Left ventricle myocardium inferior (tissue), 1 donor: ENCODE measurements around the gene TUBAL3. TPM values are rescaled to one million over a fixed set of nuclear protein-coding genes. Genes with fewer than 3 reads are reported as not detected.

Source experiments
- DNase-seq: peaks from one replicate; pipeline ENCODE4 v3.0.0-alpha.2; 2020
- H3K27ac ChIP-seq: fragments of 200-600 bp; replicated peaks from 2 replicates; pipeline ENCODE4 v1.8.0; 2021
- H3K27me3 ChIP-seq: fragments of 200-600 bp; 2 replicates; pipeline ENCODE4 v1.8.0; 2021; ENCODE audit warnings: low read depth
- H3K36me3 ChIP-seq: fragments of 200-600 bp; 2 replicates; pipeline ENCODE4 v1.8.0; 2021
- H3K4me1 ChIP-seq: fragments of 200-600 bp; 2 replicates; pipeline ENCODE4 v1.8.0; 2021
- H3K4me3 ChIP-seq: fragments of 200-600 bp; 2 replicates; pipeline ENCODE4 v1.8.0; 2021; ENCODE audit warnings: mild to moderate bottlenecking, moderate library complexity
- H3K9me3 ChIP-seq: fragments of 200-600 bp; replicated peaks from 2 replicates; pipeline ENCODE4 v1.8.0; 2021
- intact Hi-C: fragments of 100-400 bp; cut with micrococcal nuclease; formaldehyde crosslinking; loops from one replicate; pipeline ENCODE4 v1.11.0; 2022
- long read RNA-seq: library from polyadenylated mRNA; unstranded; transcript quantifications from one replicate; pipeline ENCODE4 v2.0.0, GENCODE V29; 2021
- total RNA-seq: library from RNA; stranded (reverse); fragmentation: NEBNext Ultra II Directional; extraction: Animal tissue kit (Norgen Biotek cat#: 25700); gene quantifications from one replicate; pipeline ENCODE4 v1.2.1, GENCODE V29; 2021
- TF ChIP-seq, protein P1 (sequence below): fragments of 200-600 bp; IDR thresholded peaks from 2 replicates; pipeline ENCODE4 v1.8.0; 2021; ENCODE audit warnings: antibody characterized with exemption, mild to moderate bottlenecking, borderline replicate concordance
- donor health status: DM: no; HTN: yes; CAD: no; lungs with severe emphysema.

The TUBAL3 gene
- 0.36 TPM for total RNA-seq
- long read RNA-seq = 0 reads

DNA sequence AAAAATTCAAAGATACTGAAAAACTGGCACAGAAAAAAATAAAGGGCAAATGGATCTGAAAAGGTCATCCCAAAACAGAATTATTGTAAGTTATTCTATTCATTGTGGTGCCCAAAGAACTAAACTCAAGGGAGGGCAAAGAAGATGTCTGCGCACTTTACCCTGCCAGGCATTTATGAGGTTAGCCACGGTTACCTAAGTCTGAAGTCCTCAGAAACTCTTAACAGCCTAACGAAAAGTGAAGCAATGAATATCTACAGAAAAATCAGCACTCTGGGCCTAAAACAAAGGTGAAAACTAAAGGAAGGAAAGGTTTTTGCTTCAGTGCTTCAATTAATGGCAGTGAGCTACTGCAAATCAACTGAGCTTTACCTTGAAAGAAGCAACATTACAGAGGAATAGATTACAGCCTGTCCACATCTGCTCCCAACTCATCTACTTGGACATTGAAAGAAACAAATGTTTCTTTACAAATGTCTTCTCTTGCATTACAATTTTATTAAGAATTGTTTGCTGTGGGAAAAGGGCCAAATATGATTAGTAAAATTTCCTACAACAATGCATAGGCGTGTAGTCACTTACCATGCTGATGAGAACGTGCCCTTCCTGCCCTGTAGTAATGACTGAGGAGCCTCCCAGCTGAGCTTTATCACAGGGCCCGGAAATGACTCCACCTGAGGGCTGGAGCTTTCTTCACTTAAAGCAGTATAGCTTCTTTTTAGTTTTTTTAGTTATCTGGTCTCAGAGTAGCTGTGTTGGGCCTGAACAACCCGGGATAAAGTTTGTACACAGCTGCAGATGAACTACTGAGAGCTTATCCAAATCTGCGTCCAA lies at the start of gene TUBAL3:
TUBAL3 (minus strand) TSS at position 621 of the 834 bp plus-strand sequence; CDS start at position 585, 36 bp downstream.
- peak within 1 kb of the TSS; percentile 42 for H3K4me3 ChIP-seq
- H3K27ac ChIP-seq = peak within 1 kb of the TSS; percentile 71
- intact Hi-C loops = no loop called here
- peaks cover 6% of the 10 kb centered on the region for H3K4me1 ChIP-seq
- H3K9me3 ChIP-seq = no peaks in the 10 kb centered on the region
- TF ChIP-seq, protein P1, sequence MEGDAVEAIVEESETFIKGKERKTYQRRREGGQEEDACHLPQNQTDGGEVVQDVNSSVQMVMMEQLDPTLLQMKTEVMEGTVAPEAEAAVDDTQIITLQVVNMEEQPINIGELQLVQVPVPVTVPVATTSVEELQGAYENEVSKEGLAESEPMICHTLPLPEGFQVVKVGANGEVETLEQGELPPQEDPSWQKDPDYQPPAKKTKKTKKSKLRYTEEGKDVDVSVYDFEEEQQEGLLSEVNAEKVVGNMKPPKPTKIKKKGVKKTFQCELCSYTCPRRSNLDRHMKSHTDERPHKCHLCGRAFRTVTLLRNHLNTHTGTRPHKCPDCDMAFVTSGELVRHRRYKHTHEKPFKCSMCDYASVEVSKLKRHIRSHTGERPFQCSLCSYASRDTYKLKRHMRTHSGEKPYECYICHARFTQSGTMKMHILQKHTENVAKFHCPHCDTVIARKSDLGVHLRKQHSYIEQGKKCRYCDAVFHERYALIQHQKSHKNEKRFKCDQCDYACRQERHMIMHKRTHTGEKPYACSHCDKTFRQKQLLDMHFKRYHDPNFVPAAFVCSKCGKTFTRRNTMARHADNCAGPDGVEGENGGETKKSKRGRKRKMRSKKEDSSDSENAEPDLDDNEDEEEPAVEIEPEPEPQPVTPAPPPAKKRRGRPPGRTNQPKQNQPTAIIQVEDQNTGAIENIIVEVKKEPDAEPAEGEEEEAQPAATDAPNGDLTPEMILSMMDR = no peak
- no peak for DNase-seq
- H3K27me3 ChIP-seq = no peaks in the 10 kb centered on the region
- H3K36me3 ChIP-seq = no peaks in the 10 kb centered on the region

DNA sequence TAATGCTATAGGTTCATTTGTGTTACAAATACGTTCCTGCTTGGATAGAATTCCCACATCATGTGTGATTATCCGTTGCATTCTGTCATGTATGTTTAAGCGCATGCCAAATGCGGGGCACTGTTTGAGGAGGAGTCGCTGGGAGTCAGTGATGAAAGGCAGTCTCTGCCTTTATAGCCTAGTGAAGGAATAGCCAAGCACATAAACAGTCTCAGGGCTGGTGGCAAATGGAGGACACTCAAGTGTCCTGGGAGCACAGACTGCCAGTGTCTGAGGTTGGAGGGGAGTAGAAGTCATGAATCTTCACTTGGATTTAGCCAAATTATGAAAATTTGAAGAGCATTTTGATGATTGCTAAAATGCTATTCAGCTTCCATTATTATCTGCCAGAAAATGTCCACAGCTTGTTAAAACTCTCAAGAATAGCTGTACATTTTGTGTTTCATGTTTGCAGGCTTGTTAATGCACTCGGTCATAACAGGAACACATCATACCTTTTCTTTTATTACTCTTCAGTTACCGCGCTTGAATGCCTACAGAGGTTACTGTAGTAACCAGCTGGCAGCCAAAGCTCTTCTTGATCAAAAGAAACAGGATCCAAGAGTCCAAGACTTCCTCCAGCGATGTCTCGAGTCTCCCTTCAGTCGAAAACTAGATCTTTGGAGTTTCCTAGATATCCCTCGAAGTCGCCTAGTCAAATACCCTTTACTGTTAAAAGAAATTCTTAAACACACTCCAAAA lies 49.3 kb upstream of the TUBAL3 start:
- H3K27me3 ChIP-seq = no peaks in the 10 kb centered on the region
- no peaks in the 10 kb centered on the region for H3K9me3 ChIP-seq
- no peak for DNase-seq
- H3K27ac ChIP-seq = no peak overlapping the region
- no peaks in the 10 kb centered on the region for H3K4me1 ChIP-seq
- no peak overlapping the region for H3K4me3 ChIP-seq
- peaks cover 70% of the 10 kb centered on the region for H3K36me3 ChIP-seq
- TF ChIP-seq, protein P1 = no peak
- intact Hi-C loops = no loop called here

DNA sequence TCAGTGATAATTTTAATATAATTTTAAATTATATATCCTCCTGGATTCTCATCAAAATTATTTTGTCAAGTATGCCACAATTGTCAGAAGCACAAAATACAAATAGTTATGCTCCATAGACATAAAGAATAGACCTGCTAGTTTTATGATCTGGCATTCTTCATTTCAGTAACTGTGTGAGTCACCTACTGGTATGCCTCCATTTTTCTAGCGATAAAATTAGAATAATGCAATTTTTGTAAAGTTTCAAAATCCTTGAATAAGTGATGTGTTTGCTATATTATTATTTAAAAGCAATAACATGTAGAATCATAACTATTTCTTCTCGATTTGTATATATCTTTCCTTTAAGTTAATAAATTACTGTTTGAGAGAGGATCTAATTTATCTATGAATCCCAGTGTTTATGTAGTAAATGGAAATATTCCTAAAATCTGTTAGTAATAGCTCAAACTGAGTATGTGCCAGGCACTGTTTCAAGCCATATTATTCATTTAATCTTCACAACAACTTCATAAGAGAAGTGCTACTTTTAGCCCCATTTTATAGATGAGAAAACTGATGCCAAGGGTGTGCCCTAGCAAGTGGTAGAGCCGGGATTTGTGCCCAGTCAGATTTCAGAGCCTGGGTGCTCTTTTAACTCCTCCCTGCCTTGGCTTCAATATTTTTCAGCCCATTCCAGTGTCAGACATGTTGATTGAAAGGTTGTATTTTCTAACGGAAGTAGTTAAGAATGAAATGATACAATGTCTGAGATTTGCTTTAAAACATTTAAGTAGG lies 46.2 kb upstream of the TUBAL3 start:
- H3K9me3 ChIP-seq = no peaks in the 10 kb centered on the region
- H3K36me3 ChIP-seq = peaks cover 42% of the 10 kb centered on the region
- H3K4me3 ChIP-seq = no peak overlapping the region
- H3K27ac ChIP-seq = no peak overlapping the region
- no peak for DNase-seq
- intact Hi-C loops = no loop called here
- TF ChIP-seq, protein P1 = no peak
- peaks cover 6% of the 10 kb centered on the region for H3K4me1 ChIP-seq
- no peaks in the 10 kb centered on the region for H3K27me3 ChIP-seq

DNA sequence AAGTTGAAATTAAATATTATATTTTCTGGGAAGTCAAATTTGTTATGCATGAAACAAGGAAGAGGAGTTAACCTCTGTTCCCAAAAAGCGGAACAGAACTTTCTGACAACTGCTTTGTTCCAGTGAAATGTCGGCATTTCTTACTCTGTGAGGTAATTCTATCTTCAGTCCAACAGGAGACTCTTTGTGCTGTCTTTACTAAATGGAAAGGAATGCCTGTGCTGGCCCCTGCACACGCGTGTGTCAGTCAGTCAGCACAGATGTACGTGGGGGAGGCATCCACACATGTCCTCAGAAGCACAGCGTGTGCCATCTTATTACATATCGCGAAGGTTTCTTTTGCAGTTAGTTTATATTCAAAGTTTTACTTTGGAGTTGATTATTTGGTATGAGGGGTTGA lies 45.2 kb upstream of the TUBAL3 start:
- H3K9me3 ChIP-seq = no peaks in the 10 kb centered on the region
- H3K27me3 ChIP-seq = no peaks in the 10 kb centered on the region
- peak overlapping the region; percentile 65 for H3K4me3 ChIP-seq
- peaks cover 9% of the 10 kb centered on the region for H3K4me1 ChIP-seq
- intact Hi-C loops = no loop called here
- no peak for DNase-seq
- H3K27ac ChIP-seq = peak overlapping the region; percentile 76
- H3K36me3 ChIP-seq = peaks cover 32% of the 10 kb centered on the region
- TF ChIP-seq, protein P1 = no peak

DNA sequence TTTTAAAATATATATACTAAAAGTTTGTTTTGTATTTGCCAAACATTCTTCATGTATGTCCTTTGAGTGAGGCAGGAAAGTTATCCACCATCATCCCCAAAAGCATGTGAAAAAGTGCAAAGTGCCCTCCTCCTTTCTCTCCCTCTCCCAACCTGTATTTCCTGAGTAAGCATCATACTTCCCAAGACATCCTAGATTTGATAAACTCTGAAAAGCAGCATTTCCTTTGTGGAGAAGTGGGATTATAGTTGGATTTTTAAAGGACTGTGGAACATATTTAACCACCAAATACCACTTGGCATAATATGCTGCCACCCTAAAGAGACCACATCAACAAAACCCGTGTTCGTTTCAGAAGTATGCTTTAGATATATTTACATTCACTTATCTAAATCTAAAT lies 44.6 kb upstream of the TUBAL3 start:
- TF ChIP-seq, protein P1 = no peak
- intact Hi-C loops = no loop called here
- no peaks in the 10 kb centered on the region for H3K9me3 ChIP-seq
- H3K36me3 ChIP-seq = peaks cover 26% of the 10 kb centered on the region
- H3K27ac ChIP-seq = peak overlapping the region; percentile 76
- H3K27me3 ChIP-seq = no peaks in the 10 kb centered on the region
- peak overlapping the region; percentile 65 for H3K4me3 ChIP-seq
- peaks cover 9% of the 10 kb centered on the region for H3K4me1 ChIP-seq
- DNase-seq = no peak
